Tongue (tissue), 2 donors: Measurements from ENCODE around the gene PCP4L1. TPM values are rescaled to one million over a fixed set of nuclear protein-coding genes. Genes with fewer than 3 reads are reported as not detected.

ENCODE experiments used
- DNase-seq: peaks from one replicate; pipeline ENCODE4 v3.0.0-alpha.2; 2015
- total RNA-seq: library from RNA; depleted of rRNA; stranded (reverse); fragments of >200 nt; gene quantifications from one replicate; pipeline ENCODE4 v1.2.3, GENCODE V29; 2014

Gene PCP4L1
- total RNA-seq, 1 donor from 2014 or later: 4.9 TPM

DNA sequence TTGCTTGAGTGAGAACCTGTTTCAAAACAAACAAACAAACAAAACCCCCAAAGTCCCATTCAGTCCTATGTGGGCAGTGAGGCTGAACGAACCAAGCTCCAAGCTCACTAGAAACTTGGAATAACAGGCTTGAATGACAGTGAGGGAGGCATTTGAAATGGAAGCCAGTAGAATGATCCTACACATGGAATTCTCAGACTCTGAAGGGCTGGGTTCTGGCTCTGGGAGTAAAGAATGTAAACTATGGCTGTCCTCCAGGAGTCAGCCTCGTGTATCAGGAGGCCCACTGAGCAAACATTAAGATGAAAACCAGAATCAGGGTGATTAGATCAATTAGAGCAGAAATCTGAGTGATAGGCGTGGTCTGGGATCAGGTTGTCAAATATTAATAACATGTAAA lies 14.9 kb downstream of the PCP4L1 start:
- DNase-seq: no peak

DNA sequence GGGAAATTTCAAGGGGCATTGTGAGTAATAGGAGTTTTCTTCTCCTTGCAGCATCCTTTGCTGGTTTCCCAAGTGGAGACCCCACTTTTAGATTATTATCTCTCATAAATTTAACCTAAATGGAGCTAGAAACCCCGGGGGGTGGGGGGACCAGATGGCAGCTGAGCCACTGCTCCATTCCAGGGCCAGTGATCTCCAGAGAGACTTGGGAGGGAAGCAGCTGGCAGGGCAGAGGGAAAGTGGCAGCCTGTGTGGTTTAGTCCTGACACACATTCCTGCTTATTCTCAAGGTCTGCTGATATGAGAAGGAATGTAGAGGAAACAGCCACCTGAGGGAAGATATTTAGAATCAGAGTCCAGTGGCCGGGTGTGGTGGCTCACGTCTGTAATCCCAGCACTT lies 16.3 kb downstream of the PCP4L1 start:
- no peak for DNase-seq

DNA sequence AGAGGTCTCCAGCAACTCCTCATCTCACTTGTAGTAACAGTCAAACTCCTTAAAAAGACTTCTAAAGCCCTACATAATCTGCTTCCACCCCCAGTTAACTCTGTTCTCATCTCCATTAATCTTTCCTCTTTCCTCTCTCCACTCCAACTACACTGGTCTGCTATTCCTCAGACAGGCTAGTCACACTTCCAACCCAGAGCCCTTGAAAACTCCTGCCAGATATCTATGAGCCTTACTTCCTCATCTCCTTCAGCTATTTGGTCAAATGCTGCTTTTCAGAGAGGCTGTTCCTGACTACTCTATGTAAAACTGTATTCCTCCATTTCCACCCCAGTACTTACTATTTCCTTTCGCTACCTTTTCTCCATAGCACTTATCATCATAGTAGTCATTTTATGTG lies 24.4 kb downstream of the PCP4L1 start:
- DNase-seq: no peak

DNA sequence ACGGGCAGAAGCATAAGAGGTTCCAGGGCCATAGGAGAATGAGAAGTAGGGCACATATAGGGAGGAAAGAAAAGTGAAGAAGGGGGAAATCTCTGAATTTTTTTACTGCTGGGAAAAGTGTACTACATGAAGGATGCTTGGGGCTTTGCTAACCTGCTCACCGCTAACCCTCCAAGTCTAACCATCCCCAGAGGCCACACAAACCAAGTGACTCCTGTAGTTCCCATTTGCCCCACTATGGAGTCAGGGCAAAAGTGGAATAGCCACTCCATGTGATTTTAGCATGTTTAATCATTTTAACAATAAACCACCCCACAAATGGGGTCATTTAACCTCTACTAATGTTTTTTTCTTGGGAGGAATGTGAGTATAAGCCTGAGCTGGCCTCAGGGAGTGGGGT lies 26.6 kb downstream of the PCP4L1 start:
- DNase-seq: no peak

DNA sequence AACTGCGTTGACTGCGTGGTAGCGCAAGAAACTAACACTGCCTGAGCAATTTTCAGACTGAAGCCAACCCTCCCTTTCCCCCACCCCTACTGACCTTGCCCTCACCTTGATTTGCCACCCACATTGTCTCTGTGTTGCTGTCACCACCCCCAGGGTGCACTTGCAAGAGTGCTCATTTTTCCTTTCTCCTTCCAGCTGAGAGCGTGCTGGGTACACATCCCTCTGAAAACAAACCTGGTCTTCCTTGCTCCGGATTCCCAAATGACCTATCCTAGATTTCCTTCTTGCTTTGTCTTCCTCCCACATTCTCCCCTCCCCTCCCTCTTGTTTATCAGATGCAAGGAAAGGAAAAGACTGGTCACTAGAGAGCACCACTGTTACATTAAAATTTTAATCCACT lies 27.0 kb downstream of the PCP4L1 start:
- no peak for DNase-seq

DNA sequence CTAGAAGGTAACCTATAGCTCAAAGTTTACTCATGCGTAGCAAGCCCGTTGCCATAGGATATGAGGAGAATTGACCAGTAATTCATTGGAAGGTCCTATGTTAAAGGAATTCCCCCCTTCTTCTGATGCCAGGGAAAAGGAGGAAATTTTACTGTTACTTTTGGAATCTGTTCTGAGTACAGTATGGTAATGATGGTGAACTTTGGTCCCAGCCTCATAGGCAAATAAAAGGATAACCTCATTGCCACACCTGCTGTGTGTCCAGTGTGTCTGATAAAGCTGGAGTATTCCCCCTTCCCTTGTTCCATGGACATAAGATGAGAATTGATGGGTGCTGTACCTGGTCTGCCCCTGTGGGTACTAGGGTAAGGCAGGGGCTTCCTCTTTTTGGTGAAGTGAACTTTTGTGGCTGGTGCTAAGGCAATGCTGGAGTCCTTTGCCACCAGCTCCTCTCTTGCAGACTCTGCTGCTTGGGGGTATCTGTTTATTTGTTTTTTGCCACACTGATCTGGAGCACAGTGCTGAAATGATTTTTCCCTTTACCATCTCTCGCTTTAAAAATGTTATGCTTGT lies 29.0 kb downstream of the PCP4L1 start:
- no peak for DNase-seq

DNA sequence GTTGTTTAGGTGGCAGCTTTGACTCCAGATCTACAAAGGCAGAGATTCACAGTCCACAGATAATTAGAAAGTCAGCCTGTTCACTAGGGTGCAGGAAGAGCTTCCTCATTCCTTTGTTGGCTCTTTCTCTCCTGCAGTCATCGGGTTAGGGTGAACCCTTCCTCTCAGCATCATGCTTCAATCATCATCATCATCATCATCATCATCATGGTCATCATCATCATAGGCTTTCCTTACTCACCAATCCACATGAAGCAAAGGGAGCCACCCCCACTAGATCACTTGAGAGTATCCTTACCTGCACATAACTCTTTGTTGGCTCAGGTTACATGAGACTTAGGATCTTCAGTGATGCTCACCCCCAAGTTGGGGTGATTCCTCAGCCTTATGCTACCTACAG lies 32.2 kb downstream of the PCP4L1 start:
- DNase-seq: no peak

DNA sequence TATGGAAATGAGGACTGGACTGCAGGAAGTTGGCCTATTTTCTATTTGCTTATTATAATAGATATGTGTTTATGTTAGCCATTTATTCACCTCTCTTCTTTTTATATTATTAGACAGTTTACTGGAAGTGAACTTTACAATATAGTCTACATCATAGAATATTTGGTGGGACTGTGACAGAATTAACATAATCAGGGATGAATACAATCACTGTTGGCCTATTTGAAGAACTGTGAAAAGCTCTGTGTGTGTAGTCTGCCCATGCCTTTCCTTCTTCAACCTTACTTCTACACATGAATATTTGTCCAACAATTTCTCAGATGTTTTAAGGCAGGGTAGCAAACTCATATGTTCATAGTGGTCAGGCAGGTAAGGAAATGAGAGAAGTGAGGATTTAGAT lies 38.9 kb downstream of the PCP4L1 start:
- DNase-seq: no peak

DNA sequence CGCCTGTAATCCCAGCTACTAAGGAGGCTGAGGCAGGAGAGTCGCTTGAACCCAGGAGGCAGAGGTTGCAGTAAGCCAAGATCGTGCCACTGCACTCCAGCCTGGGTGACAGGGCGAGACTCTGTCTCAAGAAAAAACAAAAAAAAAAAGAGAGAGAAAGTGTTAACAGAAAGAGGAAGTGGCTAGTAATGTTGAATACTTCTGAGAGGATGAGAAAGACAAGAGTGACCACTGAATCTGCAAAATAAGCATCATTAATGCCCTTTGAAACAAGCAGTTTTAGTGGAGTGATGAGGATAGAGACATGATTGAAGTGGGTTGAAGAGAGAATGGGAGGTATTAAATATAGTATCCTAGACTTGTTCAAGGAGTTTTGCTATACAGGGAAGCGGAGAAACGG lies 39.6 kb downstream of the PCP4L1 start:
- no peak for DNase-seq

DNA sequence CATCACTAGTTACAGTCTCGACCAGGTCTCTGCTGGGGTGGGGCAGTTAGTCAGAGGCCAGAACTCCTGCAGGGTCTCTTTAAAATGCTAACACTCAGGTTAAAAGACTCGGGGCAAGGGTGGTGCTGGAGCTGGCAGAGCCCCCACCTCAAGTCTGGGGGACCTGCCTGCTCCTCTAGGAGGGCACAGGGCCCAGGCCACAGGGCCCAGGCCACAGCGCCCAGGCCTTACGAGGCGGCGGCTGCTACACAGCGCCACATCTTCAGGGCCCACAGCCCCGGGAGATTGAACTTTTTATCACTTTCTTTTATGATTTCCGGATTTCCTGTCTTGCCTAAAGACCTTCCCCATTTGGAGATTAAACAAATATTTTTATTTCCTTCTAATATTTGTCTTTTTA lies 40.8 kb downstream of the PCP4L1 start:
- DNase-seq: no peak

DNA sequence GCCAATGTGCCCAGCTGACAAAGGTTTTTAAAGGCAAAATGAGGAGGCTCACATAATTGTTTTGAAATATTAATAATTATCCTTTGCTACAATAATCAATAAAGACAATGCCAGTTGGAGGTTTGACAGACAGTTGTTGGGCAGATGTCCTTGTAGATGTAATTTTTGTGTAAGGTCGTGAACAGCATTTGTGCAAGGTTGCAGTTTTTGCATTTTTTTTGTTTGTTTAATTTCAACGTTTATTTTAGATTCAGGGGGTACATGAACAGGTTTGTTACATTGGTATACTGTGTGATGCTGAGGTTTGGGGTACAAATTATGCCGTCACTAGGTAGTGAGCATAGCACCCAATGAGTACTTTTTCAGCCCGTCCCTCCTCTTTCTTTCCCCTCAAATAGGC lies 41.9 kb downstream of the PCP4L1 start:
- DNase-seq: no peak

DNA sequence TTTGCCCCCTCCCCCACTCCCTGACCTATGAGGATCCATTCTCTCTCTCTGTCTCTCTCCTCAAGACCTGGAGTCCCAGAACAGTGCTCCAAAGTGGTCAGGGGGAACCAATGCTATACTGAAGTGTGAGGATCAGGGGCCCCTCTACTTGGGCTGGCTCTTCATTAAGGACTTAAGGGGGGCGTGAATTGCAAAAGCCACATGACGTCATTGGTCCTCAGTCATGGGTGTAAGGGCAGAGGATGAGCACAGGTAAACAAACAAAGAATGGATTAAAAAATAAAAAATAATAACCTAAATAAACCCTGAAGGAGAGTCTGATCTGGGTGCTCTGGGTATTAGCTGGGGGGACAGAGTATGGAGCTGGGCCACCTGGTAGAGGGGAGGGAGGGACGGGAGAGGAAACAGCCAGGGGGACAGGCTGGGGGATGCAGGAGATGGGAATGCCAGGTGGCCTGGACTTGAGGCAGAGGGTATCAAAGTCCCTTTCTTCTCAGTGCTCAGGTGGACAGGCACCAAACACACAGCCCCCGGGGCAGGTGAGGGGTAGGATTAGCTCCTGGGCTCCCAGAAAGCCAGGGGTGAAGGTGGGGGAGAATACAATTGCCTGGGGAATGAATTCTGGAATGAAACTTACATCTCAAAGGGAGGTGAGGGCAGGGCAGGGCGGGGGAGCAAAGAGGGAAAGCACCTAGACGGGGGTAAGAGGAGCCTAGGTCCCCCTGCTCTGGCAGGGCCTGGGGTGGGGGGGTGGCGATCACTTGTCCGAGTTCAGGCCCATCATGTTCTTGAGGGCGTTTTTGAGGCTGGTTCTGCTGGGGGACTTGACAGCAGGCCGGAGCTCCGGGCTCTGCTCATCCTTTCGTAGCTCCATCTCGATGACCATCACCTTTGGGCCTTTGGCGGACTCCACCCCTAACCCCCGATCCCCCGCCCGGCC lies 46.7 kb downstream of the PCP4L1 start:
- DNase-seq: no peak

DNA sequence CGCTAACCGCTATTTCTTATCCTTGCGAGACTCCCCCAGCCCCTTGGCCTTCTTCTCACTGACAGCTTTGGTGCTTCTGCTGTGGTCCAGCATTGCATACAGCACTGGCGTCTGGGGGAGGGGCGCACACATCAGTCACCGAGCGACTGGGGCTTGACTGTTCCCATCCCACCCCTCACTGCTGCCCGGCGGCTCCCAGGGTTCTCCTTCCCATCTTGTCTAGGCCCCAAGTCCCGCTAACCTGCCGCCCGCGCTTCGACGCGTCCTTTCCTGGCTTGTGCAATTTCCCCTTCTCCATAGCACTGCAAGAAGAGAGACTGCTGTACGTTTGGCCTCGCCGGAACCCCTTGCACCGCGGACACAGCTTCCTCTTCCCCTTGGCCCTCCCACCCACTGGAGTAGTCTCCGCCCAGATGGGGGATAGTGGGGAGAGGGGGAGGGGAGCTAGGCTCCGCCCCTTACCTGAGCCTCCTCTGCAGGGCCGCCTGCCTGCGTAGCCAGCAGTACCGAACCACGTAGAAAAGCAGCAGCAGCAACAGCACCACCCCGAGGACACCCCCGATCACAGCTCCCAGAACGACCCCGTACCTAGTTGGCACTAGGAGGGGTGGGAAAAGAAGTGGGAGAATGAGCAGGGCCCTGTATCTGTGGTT lies 47.4 kb downstream of the PCP4L1 start:
- DNase-seq: peak; percentile 78

DNA sequence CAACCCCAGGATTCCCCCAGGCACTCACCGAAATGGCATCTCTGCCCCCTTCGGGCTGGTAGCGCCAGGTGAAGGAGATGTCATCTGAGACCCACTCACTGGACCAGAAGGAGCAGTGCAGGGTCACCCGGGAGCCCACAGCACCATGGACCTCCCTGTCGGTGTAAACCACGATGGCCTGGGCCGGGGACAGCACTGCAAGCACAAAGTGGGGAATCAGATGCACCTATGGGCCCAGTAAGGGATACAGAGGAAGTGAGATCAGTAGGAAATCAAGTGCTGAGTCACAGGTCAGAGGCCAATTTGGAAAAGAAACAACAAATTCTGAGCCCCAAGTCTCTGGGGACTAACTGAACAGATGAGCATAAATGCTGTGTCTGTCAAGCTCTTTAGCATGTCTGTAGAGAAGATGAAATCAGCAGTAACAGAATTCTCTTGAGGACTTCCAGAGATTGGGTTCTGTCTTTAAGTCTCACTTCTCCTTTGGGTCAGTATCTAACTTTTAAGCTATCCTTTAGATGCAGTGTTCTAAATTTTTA lies 48.8 kb downstream of the PCP4L1 start:
- DNase-seq: peak; percentile 21

DNA sequence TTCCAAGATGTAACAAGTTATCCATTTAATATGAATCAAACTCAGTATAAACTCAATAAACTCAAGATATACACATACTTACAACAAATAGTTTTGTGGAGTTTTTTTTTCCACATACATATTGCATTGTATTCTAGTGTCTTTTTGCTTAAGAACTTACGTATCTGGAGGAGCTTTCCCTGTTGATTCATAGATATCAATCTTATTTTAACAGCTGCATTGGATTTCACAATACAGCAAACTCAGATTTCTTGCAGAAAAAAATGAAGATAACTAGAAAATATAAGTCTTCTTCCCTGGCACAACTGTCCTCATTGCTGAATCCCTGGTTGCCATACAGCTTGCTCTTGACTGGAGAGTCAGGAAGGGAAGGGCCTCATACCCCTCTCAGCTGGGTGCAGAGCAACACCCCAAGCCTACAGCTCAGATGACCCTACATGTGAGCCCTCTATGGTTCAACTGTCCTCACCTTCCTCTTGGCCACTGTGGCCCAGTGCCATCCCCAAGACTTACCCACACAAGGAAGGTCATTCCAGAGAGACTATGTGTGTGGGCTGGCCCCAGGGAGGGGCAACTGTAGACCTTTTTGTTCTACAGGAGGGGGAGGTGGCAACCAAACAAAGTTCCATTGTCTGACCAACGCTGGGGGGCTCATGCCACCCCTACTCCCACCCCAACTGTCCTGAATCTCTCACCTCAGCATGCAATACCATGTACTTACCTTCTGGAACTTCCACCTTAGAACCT lies 49.5 kb downstream of the PCP4L1 start:
- no peak for DNase-seq

DNA sequence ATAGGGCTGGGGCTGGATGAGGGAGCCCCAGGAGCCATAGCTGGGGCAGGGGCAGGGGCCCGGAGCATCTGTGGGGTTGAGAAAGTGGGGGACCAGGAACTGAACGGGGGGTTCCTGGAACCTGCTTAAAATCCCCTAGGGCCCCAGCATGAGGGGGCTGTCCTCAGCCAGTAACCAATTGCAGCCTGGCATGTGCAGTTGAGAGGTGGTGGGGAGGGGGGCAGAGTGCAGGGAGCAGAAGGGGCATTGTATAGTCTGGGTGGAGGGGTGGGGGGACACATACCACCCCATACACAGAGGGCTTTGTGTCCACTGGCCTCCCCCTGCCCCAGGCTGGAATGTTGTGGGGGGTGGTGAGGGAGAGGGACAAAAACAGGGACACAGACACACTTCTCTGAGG lies 51.3 kb downstream of the PCP4L1 start, which contains the start of gene MPZ:
TSS of gene MPZ (minus strand) at position 101 of the 400 bp plus-strand sequence. CDS start at position 38, 63 bp downstream.
- no peak for DNase-seq

DNA sequence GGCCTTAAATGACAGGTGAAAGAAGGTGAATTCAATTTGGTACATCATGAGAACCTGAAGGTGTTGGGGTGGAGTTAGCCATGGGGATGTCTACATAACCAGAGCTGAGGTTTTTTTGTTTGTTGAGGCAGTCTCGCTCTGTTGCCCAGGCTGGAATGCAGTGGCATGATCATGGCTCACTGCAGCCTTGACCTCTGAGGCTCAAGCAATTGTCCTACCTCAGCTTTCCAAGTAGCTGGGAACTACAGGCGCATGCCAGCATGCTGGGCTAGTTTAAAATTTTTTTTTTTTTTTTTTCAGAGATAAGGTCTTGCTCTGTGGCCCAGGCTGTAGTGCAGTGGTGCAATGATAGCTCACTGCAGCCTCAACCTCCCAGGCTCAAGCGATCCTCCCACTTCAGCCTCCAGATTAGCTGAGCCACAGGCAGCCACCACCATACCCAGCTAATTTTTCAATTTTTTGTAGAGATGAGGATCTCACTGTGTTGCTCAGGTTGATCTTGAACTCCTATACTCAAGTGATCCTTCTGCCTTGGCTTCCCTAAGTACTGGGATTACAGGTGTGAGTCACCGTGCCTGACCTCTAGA lies 53.1 kb downstream of the PCP4L1 start:
- DNase-seq: no peak

DNA sequence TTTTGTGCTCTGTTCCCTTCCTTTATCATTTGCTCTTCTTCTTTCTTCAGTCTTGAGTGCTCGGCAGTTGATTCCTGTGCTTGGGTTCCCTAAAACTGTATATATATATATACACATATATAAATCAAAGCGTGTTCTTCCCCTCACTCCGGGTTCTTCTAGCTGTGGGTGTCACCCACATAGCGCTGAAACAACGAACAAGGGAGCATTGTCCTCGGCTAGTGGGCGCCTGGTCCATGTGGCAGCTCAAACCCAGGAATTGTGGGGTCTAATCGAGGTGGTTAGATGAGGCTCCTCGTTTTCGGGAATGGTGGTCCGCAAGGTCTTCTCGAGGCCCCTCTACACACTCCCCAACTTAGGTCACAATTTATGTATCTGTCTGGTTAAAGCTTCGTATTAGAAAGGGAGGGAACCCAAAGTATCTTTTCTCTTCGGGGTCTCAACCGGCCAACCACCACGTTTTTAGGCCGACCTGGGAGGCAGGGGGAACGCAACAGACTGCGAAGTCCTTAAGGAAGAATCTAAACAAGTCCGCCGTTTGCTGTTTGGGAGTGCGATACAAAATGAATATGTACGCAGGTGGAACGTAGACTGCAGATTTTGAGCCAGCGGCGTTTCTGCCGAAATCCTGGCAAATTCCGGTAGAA lies 55.1 kb downstream of the PCP4L1 start:
- DNase-seq: no peak

DNA sequence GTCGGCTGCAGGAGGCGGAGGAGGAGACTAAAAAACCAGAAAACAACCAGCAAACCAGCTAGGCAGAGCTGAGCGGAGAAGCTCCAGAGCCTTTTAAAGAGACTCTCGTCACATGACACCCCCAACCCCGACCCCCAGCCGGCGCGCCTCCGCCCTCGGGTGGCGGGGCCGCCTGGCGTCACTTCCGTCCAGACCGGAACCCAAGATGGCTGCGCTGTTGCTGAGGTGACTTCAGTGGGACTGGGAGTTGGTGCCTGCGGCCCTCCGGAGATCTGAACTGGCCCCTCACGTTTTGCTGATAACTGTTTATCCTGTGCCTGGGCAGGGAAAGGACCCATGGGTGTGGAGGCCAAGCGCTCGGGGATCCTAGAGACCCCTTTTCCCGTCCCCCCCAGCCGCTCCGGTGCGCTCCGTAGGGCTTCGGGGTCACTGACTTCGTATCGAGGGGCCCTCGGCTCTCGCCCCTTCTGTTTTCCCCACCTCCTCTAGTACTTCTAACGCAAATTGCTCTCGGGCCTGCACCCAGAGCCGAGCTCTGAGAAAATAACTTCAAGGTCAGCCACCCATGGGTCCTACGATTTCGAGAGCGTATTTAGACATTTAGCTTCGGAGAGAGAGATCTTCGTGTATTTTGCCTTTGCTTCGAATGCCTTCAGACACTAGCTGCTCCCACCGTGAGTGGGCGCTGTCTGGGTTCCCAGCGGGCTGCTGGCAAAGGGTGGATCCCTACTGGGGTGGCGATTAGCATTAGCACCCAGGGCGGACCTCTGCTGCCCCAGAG lies 55.8 kb downstream of the PCP4L1 start, which contains the start of gene SDHC:
TSS of gene SDHC (plus strand) at position 181 of the 781 bp plus-strand sequence. CDS start at position 206, 25 bp downstream.
- DNase-seq: peak; percentile 96
